Psoas muscle (tissue), 8 donors: ENCODE measurements around the gene DTNA. TPM values are rescaled to one million over a fixed set of nuclear protein-coding genes. Genes with fewer than 3 reads are reported as not detected.
A peak's percentile ranks its signal among the peaks of the same experiment; 100 is the strongest.
"Not testable (repeated sequence)": the region's sequence is repeated elsewhere in the genome, so short reads cannot be mapped to it uniquely, and the experiment has no call there.

Experiments
- ATAC-seq, 4 donors: fragments of 200-7000 bp; cut with Tn5 transposase; one replicate each; pipeline ENCODE4 v1.9.1; 2020; ENCODE audit warnings: moderate library complexity in 3 of 4, mild to moderate bottlenecking in 2 of 4
- DNase-seq, 2 donors: peaks; one replicate each; pipeline ENCODE4 v3.0.0-alpha.2; 2020
- H3K27ac ChIP-seq: fragments of 200-600 bp; one replicate; pipeline ENCODE4 v1.8.0; 2022
- H3K27me3 ChIP-seq, 3 donors: fragments of 200-600 bp in 1 of 3; one replicate each; pipeline versions ENCODE4 v1.6.1 to v1.8.0; 2013 to 2022; ENCODE audit warnings: low read length in 2 of 3, mild to moderate bottlenecking in 2 of 3, moderate library complexity in 1 of 3; ENCODE audit not compliant: insufficient read depth in 3 of 3
- H3K36me3 ChIP-seq, 2 donors: fragments of 200-600 bp in 1 of 2; one replicate each; pipeline versions ENCODE4 v1.6.1 to v1.8.0; 2013 to 2022; ENCODE audit warnings: low read depth in 1 of 2, mild to moderate bottlenecking in 1 of 2, moderate library complexity in 1 of 2; ENCODE audit not compliant: insufficient read depth in 1 of 2
- H3K4me1 ChIP-seq: fragments of 200-600 bp; one replicate; pipeline ENCODE4 v1.8.0; 2022
- H3K4me3 ChIP-seq: fragments of 200-600 bp; one replicate; pipeline ENCODE4 v1.8.0; 2022; ENCODE audit warnings: mild to moderate bottlenecking
- H3K9me3 ChIP-seq: fragments of 200-600 bp; one replicate; pipeline ENCODE4 v1.8.0; 2022
- WGBS, 3 donors: extraction: QIAGEN DNeasy Blood & Tissue Kit; methylation state at CpG; one replicate each; pipeline versions ENCODE4 v1.1.6 to v1.1.7; 2013; 5-methylcytosine and 5-hydroxymethylcytosine counted together
- intact Hi-C, 2 donors: fragments of 100-400 bp; cut with DNase I; formaldehyde crosslinking; loops; one replicate each; pipeline versions ENCODE4 v1.11.0 to v1.14.2; 2022
- polyA plus RNA-seq, 3 donors: library from polyadenylated mRNA; stranded (reverse); fragments of 200-250 nt; gene quantifications; one replicate each; pipeline ENCODE4 v1.2.3, GENCODE V29; 2013
- total RNA-seq, 4 donors: library from RNA; stranded (reverse); fragmentation: NEBNext Ultra II Directional in 2 of 4; extraction: Animal tissue kit (Norgen Biotek cat#: 25700) in 2 of 4; gene quantifications; one replicate each; pipeline versions ENCODE4 v1.2.1 to v1.2.4, GENCODE V29; 2021 to 2023
- TF ChIP-seq, protein P1 (sequence below): fragments of 200-600 bp; IDR thresholded peaks from one replicate; pipeline ENCODE4 v1.8.0; 2022; ENCODE audit warnings: antibody characterized with exemption
- donor health status: healthy with polysubstance abuse.
- donor health status: DM: no; HTN: no; CAD: no; lungs with moderate emphysema.
- donor health status: Bipolar disorder and iron deficiency.
- donor health status: healthy.
- donor health status: DM: yes; HTN: yes; CAD: no.
- donor health status: DM: no; HTN: no; CAD: no.
- donor health status: DM: no; HTN: no; CAD: no.
- donor health status: DM: yes; HTN: yes; CAD: no.

Gene DTNA
- total and polyA plus RNA-seq, 7 donors = 12.6 to 103 (median 82.0) TPM

DNA sequence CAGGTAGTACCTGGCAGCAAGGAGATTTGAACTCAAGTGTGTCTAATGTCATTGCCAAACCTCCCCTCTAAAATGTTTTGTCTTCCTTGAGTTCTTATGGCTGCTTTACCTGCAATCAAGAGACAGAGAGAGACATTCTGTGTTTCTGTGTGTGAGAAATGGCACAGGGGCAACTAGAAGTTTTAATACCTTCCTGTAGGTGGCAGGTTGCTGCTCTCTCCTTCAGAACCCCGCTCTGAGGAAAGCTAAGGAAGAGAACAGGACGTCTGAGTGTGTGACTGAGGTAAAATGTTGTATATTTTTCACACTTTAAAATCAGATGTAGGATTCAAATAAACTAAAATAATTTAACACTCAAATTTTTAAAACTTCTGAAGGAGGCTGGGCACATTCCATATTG, 19.2 kb downstream of the DTNA start:
- ATAC-seq = peak; percentile 78 to 94 (median 88)
- peaks cover 3% of the 10 kb centered on the region for H3K9me3 ChIP-seq
- WGBS, 3 donors = 49 to 54% (median 50%) methylated on average over 2 of the region's 2 CpGs
- H3K36me3 ChIP-seq = no peaks in the 10 kb centered on the region
- TF ChIP-seq, protein P1, sequence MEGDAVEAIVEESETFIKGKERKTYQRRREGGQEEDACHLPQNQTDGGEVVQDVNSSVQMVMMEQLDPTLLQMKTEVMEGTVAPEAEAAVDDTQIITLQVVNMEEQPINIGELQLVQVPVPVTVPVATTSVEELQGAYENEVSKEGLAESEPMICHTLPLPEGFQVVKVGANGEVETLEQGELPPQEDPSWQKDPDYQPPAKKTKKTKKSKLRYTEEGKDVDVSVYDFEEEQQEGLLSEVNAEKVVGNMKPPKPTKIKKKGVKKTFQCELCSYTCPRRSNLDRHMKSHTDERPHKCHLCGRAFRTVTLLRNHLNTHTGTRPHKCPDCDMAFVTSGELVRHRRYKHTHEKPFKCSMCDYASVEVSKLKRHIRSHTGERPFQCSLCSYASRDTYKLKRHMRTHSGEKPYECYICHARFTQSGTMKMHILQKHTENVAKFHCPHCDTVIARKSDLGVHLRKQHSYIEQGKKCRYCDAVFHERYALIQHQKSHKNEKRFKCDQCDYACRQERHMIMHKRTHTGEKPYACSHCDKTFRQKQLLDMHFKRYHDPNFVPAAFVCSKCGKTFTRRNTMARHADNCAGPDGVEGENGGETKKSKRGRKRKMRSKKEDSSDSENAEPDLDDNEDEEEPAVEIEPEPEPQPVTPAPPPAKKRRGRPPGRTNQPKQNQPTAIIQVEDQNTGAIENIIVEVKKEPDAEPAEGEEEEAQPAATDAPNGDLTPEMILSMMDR = peak; percentile 51
- no peaks in the 10 kb centered on the region for H3K27me3 ChIP-seq
- intact Hi-C loops = loop anchor here in 1 of 2 donors (5.0 kb wide), 1 partner anchor 33 kb away; no protein-coding TSS in a partner anchor
- peaks cover 19% of the 10 kb centered on the region for H3K4me1 ChIP-seq
- H3K27ac ChIP-seq = no peak overlapping the region
- DNase-seq = no peak
- no peak overlapping the region for H3K4me3 ChIP-seq

DNA sequence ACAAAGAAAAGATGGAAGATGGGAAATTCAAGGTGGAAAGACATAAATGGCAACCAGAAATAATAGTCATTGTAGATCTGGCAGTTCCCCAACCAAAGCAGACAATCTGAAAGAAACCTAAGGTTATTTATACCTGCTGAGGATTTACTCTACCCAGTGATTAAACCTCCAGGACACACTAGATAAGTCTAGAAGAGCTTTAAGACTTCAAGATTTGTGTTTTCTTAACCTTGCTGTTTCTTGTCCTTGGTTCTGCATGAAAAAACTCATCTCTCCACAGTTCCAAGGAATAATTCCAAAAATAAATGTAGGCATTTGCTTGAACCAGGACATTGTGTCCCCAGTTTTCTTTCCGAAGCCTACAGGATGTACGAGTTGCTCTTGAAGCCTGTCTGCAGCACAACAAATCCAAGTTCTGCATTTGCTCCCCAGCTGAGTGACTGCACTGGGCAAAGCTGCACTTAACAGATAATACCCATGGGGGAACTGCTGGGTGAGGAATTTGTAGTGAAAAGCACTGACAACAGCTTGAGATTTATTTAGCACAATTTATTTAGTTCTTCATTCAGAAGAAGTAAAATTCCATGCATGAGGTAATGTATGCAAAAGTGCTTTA, 19.8 kb downstream of the DTNA start:
- H3K4me1 ChIP-seq = peaks cover 19% of the 10 kb centered on the region
- no peaks in the 10 kb centered on the region for H3K36me3 ChIP-seq
- no peak for DNase-seq
- H3K4me3 ChIP-seq = no peak overlapping the region
- no peaks in the 10 kb centered on the region for H3K27me3 ChIP-seq
- ATAC-seq = peak in 2 of 4 donors; percentile 64 to 78
- H3K9me3 ChIP-seq = no peaks in the 10 kb centered on the region
- 15 to 34% (median 17%) methylated on average over 2 of the region's 2 CpGs for WGBS, 3 donors
- H3K27ac ChIP-seq = no peak overlapping the region
- TF ChIP-seq, protein P1 = no peak
- intact Hi-C loops = loop anchor here (5.0 to 10.0 kb wide), 2 partner anchors 32 to 55 kb away; no protein-coding TSS in a partner anchor

GRCh38 chr18:34730774-34731173, 20.7 kb downstream of the DTNA start:
- H3K9me3 ChIP-seq = no peaks in the 10 kb centered on the region
- H3K27me3 ChIP-seq = no peaks in the 10 kb centered on the region
- H3K36me3 ChIP-seq = no peaks in the 10 kb centered on the region
- no peak for DNase-seq
- ATAC-seq = no peak
- H3K27ac ChIP-seq = no peak overlapping the region
- TF ChIP-seq, protein P1 = no peak
- no peak overlapping the region for H3K4me3 ChIP-seq
- peaks cover 19% of the 10 kb centered on the region for H3K4me1 ChIP-seq
- intact Hi-C loops = loop anchor here in 1 of 2 donors (10.0 kb wide), 1 partner anchor 54 kb away; no protein-coding TSS in a partner anchor

DNA sequence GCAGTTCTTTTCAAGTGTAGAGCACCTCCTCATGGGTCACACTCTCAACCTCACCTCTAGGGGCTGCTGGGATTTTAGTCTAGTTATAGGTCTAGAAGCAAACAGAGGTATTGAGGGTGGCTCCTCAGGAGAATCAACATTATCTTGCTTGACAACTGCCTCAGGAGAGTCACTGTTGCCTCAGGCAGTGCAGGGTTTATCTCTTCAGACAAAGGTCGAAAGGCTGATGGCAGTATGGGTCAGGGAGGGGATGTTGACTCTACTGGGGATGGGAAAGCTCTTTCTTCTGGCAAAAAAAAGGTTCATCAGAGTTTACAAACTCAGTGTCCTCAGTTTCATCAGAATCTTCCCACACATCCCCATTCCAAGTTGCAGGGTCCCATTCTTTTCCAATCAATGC, 24.0 kb downstream of the DTNA start:
- H3K27ac ChIP-seq = no peak overlapping the region
- H3K27me3 ChIP-seq = no peaks in the 10 kb centered on the region
- H3K4me1 ChIP-seq = peaks cover 30% of the 10 kb centered on the region
- no peaks in the 10 kb centered on the region for H3K36me3 ChIP-seq
- H3K9me3 ChIP-seq = no peaks in the 10 kb centered on the region
- DNase-seq (no peak), ATAC-seq (no peak)
- TF ChIP-seq, protein P1 = no peak
- intact Hi-C loops = loop anchor here in 1 of 2 donors (10.0 kb wide), 1 partner anchor 51 kb away; no protein-coding TSS in a partner anchor
- WGBS, 3 donors = 86 to 100% (median 93%) methylated on average over 1 of the region's 1 CpG
- H3K4me3 ChIP-seq = no peak overlapping the region

DNA sequence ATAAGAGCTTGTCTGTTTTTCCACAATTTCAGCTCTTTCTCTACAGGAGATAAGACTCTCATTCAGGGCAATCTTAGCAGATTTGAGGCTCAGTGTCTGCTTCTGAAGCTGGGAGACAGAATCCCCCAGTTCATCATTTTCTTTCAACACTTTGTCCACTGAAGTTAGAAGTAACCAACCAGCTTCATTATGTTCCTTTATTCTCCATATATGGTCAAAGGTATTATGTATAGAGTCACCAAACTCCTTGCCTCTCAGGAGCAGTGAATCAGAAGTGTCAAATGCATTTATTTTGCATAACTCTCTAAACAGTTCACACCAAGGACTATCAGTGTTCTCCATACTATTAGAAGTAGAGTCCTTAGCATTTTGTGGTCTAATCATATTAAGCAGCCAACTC, 24.4 kb downstream of the DTNA start:
- not testable (repeated sequence) for H3K4me3 ChIP-seq, DNase-seq, H3K36me3 ChIP-seq, H3K27ac ChIP-seq, ATAC-seq, H3K9me3 ChIP-seq, H3K27me3 ChIP-seq
- H3K4me1 ChIP-seq = peaks cover 30% of the 10 kb centered on the region
- intact Hi-C loops = loop anchor here in 1 of 2 donors (10.0 kb wide), 1 partner anchor 50 kb away; no protein-coding TSS in a partner anchor
